GM18526 (cell line): ENCODE results near the gene DLX4.

Experiments used
- POLR2A ChIP-seq: IDR thresholded peaks from 3 replicates; pipeline ENCODE4 v1.6.1; 2011; ENCODE audit not compliant: insufficient read length; ENCODE audit errors: extremely low read depth

The DLX4 gene

GRCh38 chr17:49969134-49969759 is at the start of gene DLX4:
DLX4 (plus strand) TSS chr17:49969190; CDS start chr17:49969469, 279 bp downstream.
- TF ChIP-seq POLR2A = no peak

GRCh38 chr17:49920030-49920769 is 48.8 kb upstream of the DLX4 start:
- no peak for TF ChIP-seq POLR2A

- TF ChIP-seq POLR2A = no peak
These were observed 46.9 kb upstream of the DLX4 start for GRCh38 chr17:49922095-49922494.

- TF ChIP-seq POLR2A = no peak
These were observed 44.9 kb upstream of the DLX4 start for GRCh38 chr17:49924116-49924515.

- no peak for TF ChIP-seq POLR2A
These were observed 44.4 kb upstream of the DLX4 start for GRCh38 chr17:49924589-49924988.

GRCh38 chr17:49925921-49926320 is 43.1 kb upstream of the DLX4 start:
- no peak for TF ChIP-seq POLR2A

GRCh38 chr17:49926886-49927285 is 42.1 kb upstream of the DLX4 start:
- TF ChIP-seq POLR2A = no peak

- no peak for TF ChIP-seq POLR2A
These were observed 40.7 kb upstream of the DLX4 start for GRCh38 chr17:49928126-49928800.

GRCh38 chr17:49928837-49929475 is 40.0 kb upstream of the DLX4 start:
- no peak for TF ChIP-seq POLR2A

GRCh38 chr17:49930880-49931279 is 38.1 kb upstream of the DLX4 start:
- no peak for TF ChIP-seq POLR2A

- TF ChIP-seq POLR2A = no peak
These were observed 37.4 kb upstream of the DLX4 start for GRCh38 chr17:49931416-49932137.

GRCh38 chr17:49932138-49932723 is 36.8 kb upstream of the DLX4 start:
- no peak for TF ChIP-seq POLR2A

GRCh38 chr17:49932901-49933300 is 36.1 kb upstream of the DLX4 start:
- TF ChIP-seq POLR2A = no peak

- no peak for TF ChIP-seq POLR2A
These were observed 33.3 kb upstream of the DLX4 start for GRCh38 chr17:49935526-49936210.

GRCh38 chr17:49936386-49936785 is 32.6 kb upstream of the DLX4 start:
- no peak for TF ChIP-seq POLR2A

GRCh38 chr17:49939318-49939717 is 29.7 kb upstream of the DLX4 start:
- TF ChIP-seq POLR2A = no peak
